CD4-positive, alpha-beta T cell treated with Interleukin-15 for 4 hours (primary cell): ENCODE measurements around the gene RASL10B.
A peak's percentile ranks its signal among the peaks of the same experiment; 100 is the strongest.
"Not testable (repeated sequence)": the region's sequence is repeated elsewhere in the genome, so short reads cannot be mapped to it uniquely, and the experiment has no call there.

ENCODE experiments used
- DNase-seq: peaks from one replicate; pipeline ENCODE4 v3.0.0-alpha.2; 2020; ENCODE audit warnings: low spot score

RASL10B gene

GRCh38 chr17:35742896-35743477, 11.5 kb downstream of the RASL10B start:
- no peak for DNase-seq

- DNase-seq = no peak
Observed at GRCh38 chr17:35743626-35744328, 12.3 kb downstream of the RASL10B start.

- DNase-seq = no peak
Observed at GRCh38 chr17:35744830-35745229, 13.4 kb downstream of the RASL10B start.

GRCh38 chr17:35745246-35745645, 13.8 kb downstream of the RASL10B start:
- no peak for DNase-seq

- no peak for DNase-seq
Observed at GRCh38 chr17:35745749-35746320, 14.4 kb downstream of the RASL10B start.

- peak; percentile 77 for DNase-seq
Observed at GRCh38 chr17:35747540-35748017, 16.1 kb downstream of the RASL10B start.

GRCh38 chr17:35748341-35748841, 17.0 kb downstream of the RASL10B start:
- DNase-seq = no peak

GRCh38 chr17:35748979-35749378, 17.5 kb downstream of the RASL10B start:
- no peak for DNase-seq

GRCh38 chr17:35749560-35750412, 18.3 kb downstream of the RASL10B start:
- DNase-seq = no peak

GRCh38 chr17:35750526-35751395, 19.3 kb downstream of the RASL10B start:
- no peak for DNase-seq

GRCh38 chr17:35751541-35751940, 20.1 kb downstream of the RASL10B start:
- DNase-seq = not testable (repeated sequence)

GRCh38 chr17:35752471-35752870, 21.0 kb downstream of the RASL10B start:
- DNase-seq = no peak

- no peak for DNase-seq
Observed at GRCh38 chr17:35752945-35753764, 21.7 kb downstream of the RASL10B start, which contains the start of gene GAS2L2. Gene GAS2L2 (minus strand): TSS chr17:35753239. CDS start chr17:35752850, 389 bp downstream.

- DNase-seq = no peak
Observed at GRCh38 chr17:35757243-35757642, 25.8 kb downstream of the RASL10B start.

GRCh38 chr17:35760587-35760986, 29.1 kb downstream of the RASL10B start, which contains the start of gene C17orf50:
Gene C17orf50 (plus strand): TSS chr17:35760887. CDS start chr17:35760942, 55 bp downstream.
- DNase-seq = no peak

GRCh38 chr17:35761601-35762000, 30.2 kb downstream of the RASL10B start:
- DNase-seq = no peak

- DNase-seq = no peak
Observed at GRCh38 chr17:35763767-35764122, 32.3 kb downstream of the RASL10B start.

- peak; percentile 88 for DNase-seq
Observed at GRCh38 chr17:35764123-35764991, 32.9 kb downstream of the RASL10B start.

- no peak for DNase-seq
Observed at GRCh38 chr17:35765086-35765710, 33.8 kb downstream of the RASL10B start.
